Gastrocnemius medialis (tissue), 4 donors: ENCODE results near the gene VMAC.

ENCODE experiments used
- POLR2A ChIP-seq, 2 donors: fragments of 450-650 bp; IDR thresholded peaks; one replicate each; pipeline ENCODE4 v1.6.1; 2017; ENCODE audit warnings: antibody characterized with exemption in 2 of 2, mild to moderate bottlenecking in 2 of 2, moderate library complexity in 2 of 2
- TF ChIP-seq, protein P1 (sequence below), 5 experiments: fragments of 450-650 bp in 3 of 5; fragments of 200-600 bp in 2 of 5; sonication (generic) in 2 of 5; IDR thresholded peaks in 4 of 5; conservative IDR thresholded peaks in 1 of 5; 1 replicate in 4 of 5; 2 replicates in 1 of 5; pipeline ENCODE4 v1.5.1; 2016 to 2019; ENCODE audit warnings: antibody characterized with exemption in 5 of 5, mild to moderate bottlenecking in 3 of 5, moderate library complexity in 3 of 5

- TF ChIP-seq, protein P1, sequence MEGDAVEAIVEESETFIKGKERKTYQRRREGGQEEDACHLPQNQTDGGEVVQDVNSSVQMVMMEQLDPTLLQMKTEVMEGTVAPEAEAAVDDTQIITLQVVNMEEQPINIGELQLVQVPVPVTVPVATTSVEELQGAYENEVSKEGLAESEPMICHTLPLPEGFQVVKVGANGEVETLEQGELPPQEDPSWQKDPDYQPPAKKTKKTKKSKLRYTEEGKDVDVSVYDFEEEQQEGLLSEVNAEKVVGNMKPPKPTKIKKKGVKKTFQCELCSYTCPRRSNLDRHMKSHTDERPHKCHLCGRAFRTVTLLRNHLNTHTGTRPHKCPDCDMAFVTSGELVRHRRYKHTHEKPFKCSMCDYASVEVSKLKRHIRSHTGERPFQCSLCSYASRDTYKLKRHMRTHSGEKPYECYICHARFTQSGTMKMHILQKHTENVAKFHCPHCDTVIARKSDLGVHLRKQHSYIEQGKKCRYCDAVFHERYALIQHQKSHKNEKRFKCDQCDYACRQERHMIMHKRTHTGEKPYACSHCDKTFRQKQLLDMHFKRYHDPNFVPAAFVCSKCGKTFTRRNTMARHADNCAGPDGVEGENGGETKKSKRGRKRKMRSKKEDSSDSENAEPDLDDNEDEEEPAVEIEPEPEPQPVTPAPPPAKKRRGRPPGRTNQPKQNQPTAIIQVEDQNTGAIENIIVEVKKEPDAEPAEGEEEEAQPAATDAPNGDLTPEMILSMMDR (IDR thresholded peaks at IDR 0.05 in 4 of 5, conservative IDR thresholded peaks at IDR 0.05 in 1 of 5): no peak
- TF ChIP-seq POLR2A (IDR thresholded peaks at IDR 0.05): no peak
These were observed 24.5 kb downstream of the VMAC start for GRCh38 chr19:5929179-5929578.
